ENCODE data around the gene C5orf63.

GRCh38 chr5:127019928-127020327 is 53.4 kb downstream of the C5orf63 start:
- TF ChIP-seq, protein P1, sequence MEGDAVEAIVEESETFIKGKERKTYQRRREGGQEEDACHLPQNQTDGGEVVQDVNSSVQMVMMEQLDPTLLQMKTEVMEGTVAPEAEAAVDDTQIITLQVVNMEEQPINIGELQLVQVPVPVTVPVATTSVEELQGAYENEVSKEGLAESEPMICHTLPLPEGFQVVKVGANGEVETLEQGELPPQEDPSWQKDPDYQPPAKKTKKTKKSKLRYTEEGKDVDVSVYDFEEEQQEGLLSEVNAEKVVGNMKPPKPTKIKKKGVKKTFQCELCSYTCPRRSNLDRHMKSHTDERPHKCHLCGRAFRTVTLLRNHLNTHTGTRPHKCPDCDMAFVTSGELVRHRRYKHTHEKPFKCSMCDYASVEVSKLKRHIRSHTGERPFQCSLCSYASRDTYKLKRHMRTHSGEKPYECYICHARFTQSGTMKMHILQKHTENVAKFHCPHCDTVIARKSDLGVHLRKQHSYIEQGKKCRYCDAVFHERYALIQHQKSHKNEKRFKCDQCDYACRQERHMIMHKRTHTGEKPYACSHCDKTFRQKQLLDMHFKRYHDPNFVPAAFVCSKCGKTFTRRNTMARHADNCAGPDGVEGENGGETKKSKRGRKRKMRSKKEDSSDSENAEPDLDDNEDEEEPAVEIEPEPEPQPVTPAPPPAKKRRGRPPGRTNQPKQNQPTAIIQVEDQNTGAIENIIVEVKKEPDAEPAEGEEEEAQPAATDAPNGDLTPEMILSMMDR (IDR thresholded peaks at IDR 0.05): no peak
- no peak for TF ChIP-seq EP300 (IDR thresholded peaks at IDR 0.05)
